Right cardiac atrium (tissue), 5 donors: ENCODE measurements around the gene NBEAL2. TPM values are rescaled to one million over a fixed set of nuclear protein-coding genes. Genes with fewer than 3 reads are reported as not detected.

Source experiments
- ATAC-seq, 2 donors: fragments of 200-7000 bp; cut with Tn5 transposase; one replicate each; pipeline versions ENCODE4 v1.8.0 to v1.9.1; 2020; ENCODE audit warnings: moderate library complexity in 2 of 2, mild to moderate bottlenecking in 1 of 2
- DNase-seq, 3 donors: peaks; one replicate each; pipeline ENCODE4 v3.0.0-alpha.2; 2020
- H3K27ac ChIP-seq: one replicate; pipeline ENCODE4 v1.5.1; 2013; ENCODE audit warnings: mild to moderate bottlenecking, low read length, control low read depth, moderate library complexity
- H3K27me3 ChIP-seq: one replicate; pipeline ENCODE4 v1.6.1; 2013; ENCODE audit not compliant: control insufficient read depth, insufficient read depth
- H3K4me1 ChIP-seq: one replicate; pipeline ENCODE4 v1.6.1; 2013; ENCODE audit warnings: low read length; ENCODE audit not compliant: control insufficient read depth, insufficient read depth
- H3K4me3 ChIP-seq: one replicate; pipeline ENCODE4 v1.5.1; 2013; ENCODE audit warnings: low read length, control low read depth
- H3K9me3 ChIP-seq: one replicate; pipeline ENCODE4 v1.6.1; 2013; ENCODE audit warnings: low read length; ENCODE audit not compliant: control insufficient read depth
- WGBS: extraction: QIAGEN DNeasy Blood & Tissue Kit; methylation state at CpG from one replicate; pipeline ENCODE4 v1.1.7; 2013; 5-methylcytosine and 5-hydroxymethylcytosine counted together
- intact Hi-C, 4 donors: fragments of 100-400 bp; cut with DNase I; formaldehyde crosslinking; loops; one replicate each; pipeline versions ENCODE4 v1.11.0 to v1.14.0; 2022 to 2023
- polyA plus RNA-seq: library from polyadenylated mRNA; stranded (reverse); fragments of 200-250 nt; gene quantifications from one replicate; pipeline ENCODE4 v1.2.3, GENCODE V29; 2013
- total RNA-seq, 4 donors: library from RNA; stranded (reverse); fragmentation: NEBNext Ultra II Directional; extraction: Animal tissue kit (Norgen Biotek cat#: 25700); gene quantifications; one replicate each; pipeline ENCODE4 v1.2.1, GENCODE V29; 2021
- donor health status: healthy with polysubstance abuse.
- donor health status: DM: no; HTN: yes; CAD: no.
- donor health status: DM: no; HTN: no; CAD: no.
- donor health status: DM: no; HTN: yes; CAD: no; lungs with severe emphysema.
- donor health status: DM: yes; HTN: yes; CAD: no.

NBEAL2 gene
- total and polyA plus RNA-seq, 5 donors: 13.7 to 20.1 (median 16.6) TPM

DNA sequence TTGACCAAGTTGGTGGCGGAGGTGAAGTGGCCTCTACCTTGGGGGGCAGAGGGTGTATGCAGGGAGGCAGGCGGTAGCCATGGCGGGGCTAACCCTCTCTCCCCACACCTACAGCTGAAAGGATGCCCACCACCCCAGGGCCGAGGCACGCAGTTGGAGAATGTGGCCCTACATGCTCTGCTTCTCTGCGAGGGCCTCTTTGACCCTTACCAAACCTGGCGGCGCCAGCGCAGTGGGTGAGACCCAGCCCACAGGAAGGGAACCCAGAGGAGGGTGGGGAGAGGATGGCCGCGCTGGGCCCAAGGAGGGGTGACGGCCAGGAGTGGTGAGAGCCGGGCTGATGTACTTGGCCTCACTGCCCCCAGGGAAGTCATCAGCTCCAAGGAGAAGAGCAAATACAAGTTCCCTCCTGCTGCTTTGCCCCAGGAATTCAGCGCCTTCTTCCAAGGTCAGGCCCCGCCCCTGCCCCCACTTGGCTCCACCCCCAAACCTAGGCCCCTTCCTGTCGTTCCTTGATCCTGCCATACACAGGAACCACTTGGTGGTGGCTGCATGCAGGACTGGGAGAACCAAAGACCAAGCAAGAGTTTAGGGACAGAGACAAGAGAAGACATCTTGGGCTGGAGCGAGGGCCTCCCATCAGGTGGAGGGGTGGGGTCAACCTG, 9.8 kb downstream of the NBEAL2 start:
- no peak overlapping the region for H3K27ac ChIP-seq
- H3K4me1 ChIP-seq: peaks cover 4% of the 10 kb centered on the region
- no peaks in the 10 kb centered on the region for H3K27me3 ChIP-seq
- H3K9me3 ChIP-seq: no peaks in the 10 kb centered on the region
- intact Hi-C loops: no loop called here
- DNase-seq (peak in 2 of 3 donors; percentile 45 to 52), ATAC-seq (no peak)
- WGBS: 88% methylated on average over 17 of the region's 17 CpGs
- H3K4me3 ChIP-seq: no peak overlapping the region

DNA sequence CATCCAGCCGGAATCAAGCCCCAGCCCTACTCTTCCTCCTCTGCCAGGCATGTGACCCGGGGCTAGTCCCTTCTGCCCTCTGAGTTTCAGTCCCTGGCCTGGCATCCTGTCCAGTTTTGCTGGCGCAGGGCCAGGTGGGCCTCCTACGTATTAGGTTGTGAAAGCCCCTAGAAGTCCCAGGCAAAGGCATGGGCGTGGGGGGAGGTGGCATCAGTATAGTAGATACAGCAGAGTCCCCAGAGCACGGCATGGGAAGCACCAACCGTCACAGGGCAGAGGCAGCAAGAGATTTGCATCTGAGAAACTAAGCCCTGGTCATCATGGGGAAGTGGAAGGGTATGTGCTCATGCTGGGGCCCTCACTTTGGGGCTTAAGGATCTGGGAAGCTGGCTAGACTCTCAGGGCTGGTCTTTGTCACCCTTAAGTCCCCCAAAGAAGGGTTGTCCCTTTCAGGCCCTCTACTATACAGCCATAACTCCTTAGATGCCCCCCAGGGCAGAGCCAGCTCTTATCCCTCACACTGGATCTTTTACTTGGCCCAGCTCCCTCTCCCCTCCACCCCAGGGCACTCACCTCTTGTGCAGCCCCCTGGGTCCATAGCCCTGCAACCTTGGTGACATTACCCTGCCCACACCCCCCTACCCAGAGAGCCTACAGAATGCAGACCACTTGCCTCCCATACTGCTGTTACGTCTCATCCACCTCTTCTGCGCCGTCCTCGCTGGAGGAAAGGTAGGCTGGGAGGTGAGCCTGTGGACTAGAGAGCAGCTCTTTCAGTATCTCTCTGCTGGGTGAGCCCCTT, 11.3 kb downstream of the NBEAL2 start:
- intact Hi-C loops: no loop called here
- no peak for ATAC-seq
- 80% methylated on average over 11 of the region's 11 CpGs for WGBS

DNA sequence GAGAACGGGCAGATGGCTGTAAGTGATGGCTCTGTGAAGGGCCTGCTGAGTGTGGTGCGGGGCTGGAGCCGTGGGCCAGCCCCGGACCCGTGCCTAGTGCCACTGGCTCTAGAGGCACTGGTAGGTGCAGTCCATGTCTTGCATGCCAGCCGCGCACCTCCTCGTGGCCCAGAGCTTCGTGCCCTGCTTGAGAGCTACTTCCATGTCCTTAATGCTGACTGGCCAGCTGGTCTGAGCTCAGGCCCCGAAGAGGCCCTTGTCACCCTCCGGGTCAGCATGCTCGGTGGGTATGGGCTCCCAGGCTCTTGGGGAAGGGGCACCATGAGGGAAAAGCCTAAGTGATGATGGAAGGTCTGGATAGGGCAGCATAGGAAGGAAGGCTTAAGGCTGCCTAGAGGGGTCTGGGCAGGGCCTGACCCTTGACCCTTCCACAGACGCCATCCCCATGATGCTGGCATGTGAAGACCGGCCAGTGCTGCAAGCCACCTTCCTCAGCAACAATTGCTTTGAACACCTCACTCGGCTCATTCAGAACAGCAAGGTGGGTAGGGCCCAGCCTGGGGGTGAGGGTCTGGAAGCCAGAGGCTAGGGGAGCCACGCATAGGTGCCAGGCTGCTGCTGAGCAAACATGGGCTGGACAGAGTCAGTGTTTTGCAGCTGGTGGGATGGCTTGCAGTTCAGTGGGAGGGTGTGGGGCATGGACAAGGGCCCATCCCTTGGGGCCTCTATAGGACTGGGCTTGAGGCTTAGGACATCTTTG, 12.1 kb downstream of the NBEAL2 start:
- Histone ChIP-seq H3K27me3 (no peaks in the 10 kb centered on the region), H3K4me1 (no peaks in the 10 kb centered on the region), H3K4me3 (no peak overlapping the region), H3K9me3 (no peaks in the 10 kb centered on the region), H3K27ac (no peak overlapping the region)
- intact Hi-C loops: no loop called here
- 93% methylated on average over 16 of the region's 16 CpGs for WGBS
- DNase-seq: peak in 2 of 3 donors; percentile 37 to 45
- ATAC-seq: no peak

More for the DNA sequence above, 11.3 kb downstream of the NBEAL2 start:
- Histone ChIP-seq H3K27ac (no peak overlapping the region), H3K4me3 (no peak overlapping the region), H3K27me3 (no peaks in the 10 kb centered on the region), H3K4me1 (peaks cover 4% of the 10 kb centered on the region), H3K9me3 (no peaks in the 10 kb centered on the region)
- DNase-seq: peak; percentile 35 to 80 (median 61)

DNA sequence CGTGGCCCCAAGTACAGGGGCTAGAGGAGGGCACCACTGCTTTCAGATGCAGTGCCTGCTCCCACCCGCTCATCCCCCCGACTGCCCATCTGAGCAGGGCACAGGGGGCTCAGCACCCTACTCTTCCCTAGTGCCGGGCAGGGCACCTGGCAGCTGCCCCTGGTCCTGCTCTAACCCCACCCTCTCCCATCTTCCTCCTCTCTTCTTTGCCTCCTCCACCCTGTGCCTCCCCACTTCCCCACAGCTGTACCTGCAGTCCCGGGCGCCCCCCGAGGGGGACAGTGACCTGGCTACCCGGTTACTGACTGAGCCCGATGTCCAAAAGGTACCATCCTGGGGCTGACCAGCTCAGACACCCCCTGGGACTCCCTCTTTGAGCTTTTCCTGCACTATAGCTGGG, 12.8 kb downstream of the NBEAL2 start:
- Histone ChIP-seq H3K27me3 (no peaks in the 10 kb centered on the region), H3K4me3 (no peak overlapping the region), H3K4me1 (no peaks in the 10 kb centered on the region), H3K27ac (no peak overlapping the region), H3K9me3 (no peaks in the 10 kb centered on the region)
- 88% methylated on average over 9 of the region's 9 CpGs for WGBS
- DNase-seq (peak in 2 of 3 donors; percentile 30 to 53), ATAC-seq (no peak)
- intact Hi-C loops: no loop called here

DNA sequence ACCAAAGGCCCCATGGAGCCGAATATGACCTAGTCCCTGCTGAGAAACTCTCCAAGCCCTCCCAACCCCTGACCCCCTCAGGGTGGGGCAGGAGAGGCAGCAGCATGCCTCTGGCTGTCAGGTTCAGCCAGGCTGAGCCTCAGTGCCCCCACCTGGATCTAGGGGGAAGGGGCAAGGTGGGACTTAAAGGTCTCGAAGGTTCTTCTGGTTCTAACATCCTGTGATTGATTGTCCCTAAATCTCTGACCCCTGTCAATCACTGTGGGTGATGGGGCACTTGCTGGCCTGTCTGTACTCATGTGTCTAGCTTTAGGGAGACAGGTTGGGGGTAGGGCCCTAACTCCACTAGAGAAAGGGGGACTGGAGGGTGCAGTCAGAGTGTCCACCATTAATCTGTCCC, 13.8 kb downstream of the NBEAL2 start:
- no peaks in the 10 kb centered on the region for H3K9me3 ChIP-seq
- ATAC-seq (no peak), DNase-seq (peak in 2 of 3 donors; percentile 11 to 35)
- no peak overlapping the region for H3K4me3 ChIP-seq
- intact Hi-C loops: no loop called here
- H3K4me1 ChIP-seq: no peaks in the 10 kb centered on the region
- WGBS: 79% methylated on average over 2 of the region's 2 CpGs
- no peak overlapping the region for H3K27ac ChIP-seq
- no peaks in the 10 kb centered on the region for H3K27me3 ChIP-seq

DNA sequence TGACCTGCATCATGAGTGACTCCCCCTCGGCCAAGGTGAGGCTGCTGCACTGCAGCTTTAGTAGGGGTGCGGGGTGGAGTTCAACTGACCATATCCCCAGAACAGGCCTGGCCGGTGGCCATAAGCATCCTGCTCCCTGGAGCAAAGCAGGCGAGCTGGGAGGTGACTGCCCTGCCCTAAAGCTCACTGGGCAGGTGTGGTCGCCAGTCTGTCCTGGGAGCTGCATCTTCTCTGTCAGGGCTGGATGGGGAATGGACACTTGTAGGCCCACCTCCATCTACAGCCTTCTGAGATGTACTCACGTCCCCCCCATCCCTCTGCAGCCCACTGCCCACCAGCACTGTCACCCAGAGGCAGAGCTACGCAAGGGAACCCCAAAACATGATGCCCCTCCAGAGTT, 14.5 kb downstream of the NBEAL2 start:
- WGBS: 91% methylated on average over 7 of the region's 7 CpGs
- H3K27me3 ChIP-seq: no peaks in the 10 kb centered on the region
- H3K27ac ChIP-seq: no peak overlapping the region
- H3K9me3 ChIP-seq: no peaks in the 10 kb centered on the region
- DNase-seq (peak in 2 of 3 donors; percentile 24 to 42), ATAC-seq (no peak)
- no peak overlapping the region for H3K4me3 ChIP-seq
- intact Hi-C loops: no loop called here
- H3K4me1 ChIP-seq: no peaks in the 10 kb centered on the region

DNA sequence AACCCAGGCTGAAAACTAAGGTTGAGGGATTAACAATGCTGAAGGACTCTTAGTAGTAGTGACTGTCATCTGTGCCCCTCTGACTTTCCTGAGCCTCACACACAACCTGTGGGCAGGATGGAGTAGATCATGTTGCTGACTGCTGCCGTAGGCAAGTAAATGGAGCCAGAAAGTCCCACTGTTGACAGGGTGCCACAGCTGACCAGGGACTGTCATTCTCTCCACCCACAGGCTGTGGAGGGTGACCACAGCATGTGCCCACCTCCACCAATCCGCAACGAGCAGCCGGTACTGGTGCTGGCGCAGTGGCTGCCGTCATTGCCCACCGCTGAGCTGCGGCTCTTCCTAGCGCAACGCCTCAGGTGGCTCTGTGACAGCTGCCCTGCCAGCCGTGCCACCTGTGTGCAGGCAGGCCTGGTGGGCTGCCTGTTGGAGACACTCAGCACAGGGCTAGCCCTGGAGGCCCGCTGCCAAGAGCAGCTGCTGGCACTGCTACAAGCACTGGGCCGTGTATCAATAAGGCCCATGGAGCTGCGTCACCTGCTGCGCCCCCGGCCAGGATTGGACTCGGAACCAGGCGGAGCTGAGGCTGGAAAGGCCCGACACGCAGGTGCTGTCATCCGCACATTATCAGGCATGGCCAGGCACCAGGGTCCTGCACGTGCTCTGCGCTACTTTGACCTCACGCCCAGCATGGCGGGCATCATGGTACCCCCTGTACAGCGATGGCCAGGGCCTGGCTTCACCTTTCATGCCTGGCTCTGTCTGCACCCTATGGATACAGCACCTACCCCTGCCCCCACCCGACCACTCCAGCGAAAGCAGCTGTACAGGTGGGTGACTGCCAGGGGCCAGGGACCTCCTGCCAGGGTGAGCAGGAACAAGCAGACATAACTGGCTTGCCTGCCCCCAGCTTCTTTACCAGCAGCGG, 15.6 kb downstream of the NBEAL2 start:
- DNase-seq (peak in 2 of 3 donors; percentile 47 to 54), ATAC-seq (no peak)
- Histone ChIP-seq H3K27me3 (no peaks in the 10 kb centered on the region), H3K4me3 (no peak overlapping the region), H3K9me3 (no peaks in the 10 kb centered on the region), H3K4me1 (no peaks in the 10 kb centered on the region), H3K27ac (no peak overlapping the region)
- intact Hi-C loops: loop anchor here in 3 of 4 donors (5.0 kb wide), 1 partner anchor 73 kb away; no protein-coding TSS in a partner anchor
- 95% methylated on average over 29 of the region's 29 CpGs for WGBS

DNA sequence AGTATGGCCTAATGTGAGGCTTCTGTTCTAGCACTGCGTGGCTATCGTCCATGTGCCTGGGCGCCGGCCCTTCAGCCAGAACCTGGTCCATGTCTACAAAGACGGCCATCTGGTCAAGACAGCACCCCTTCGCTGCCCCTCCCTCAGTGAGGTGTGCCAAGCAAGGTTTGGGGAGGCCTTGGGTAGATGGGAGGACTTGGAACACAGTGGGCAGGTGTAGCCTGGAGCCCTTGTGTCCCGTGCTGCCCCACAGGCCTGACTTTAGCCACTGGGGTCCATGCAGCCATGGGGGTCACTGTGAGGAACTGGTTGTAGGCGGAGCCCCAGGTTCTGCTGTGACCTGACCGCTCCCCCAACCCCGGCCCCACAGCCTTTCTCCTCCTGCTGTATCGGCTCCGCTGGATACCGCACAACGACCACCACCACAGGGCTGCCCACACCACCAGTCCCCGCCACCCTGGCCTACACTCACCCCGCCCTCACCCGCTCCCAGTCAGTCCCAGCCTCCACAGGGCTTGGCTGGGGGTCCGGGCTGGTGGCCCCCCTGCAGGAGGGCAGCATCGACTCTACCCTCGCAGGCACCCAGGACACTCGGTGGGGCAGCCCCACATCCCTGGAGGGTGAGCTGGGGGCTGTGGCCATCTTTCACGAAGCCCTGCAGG, 16.6 kb downstream of the NBEAL2 start:
- DNase-seq (peak in 2 of 3 donors; percentile 42 to 57), ATAC-seq (no peak)
- no peak overlapping the region for H3K27ac ChIP-seq
- 92% methylated on average over 22 of the region's 22 CpGs for WGBS
- H3K4me1 ChIP-seq: no peaks in the 10 kb centered on the region
- intact Hi-C loops: loop anchor here in 3 of 4 donors (5.0 kb wide), 1 partner anchor 74 kb away; no protein-coding TSS in a partner anchor
- no peaks in the 10 kb centered on the region for H3K9me3 ChIP-seq
- H3K4me3 ChIP-seq: no peak overlapping the region
- no peaks in the 10 kb centered on the region for H3K27me3 ChIP-seq

DNA sequence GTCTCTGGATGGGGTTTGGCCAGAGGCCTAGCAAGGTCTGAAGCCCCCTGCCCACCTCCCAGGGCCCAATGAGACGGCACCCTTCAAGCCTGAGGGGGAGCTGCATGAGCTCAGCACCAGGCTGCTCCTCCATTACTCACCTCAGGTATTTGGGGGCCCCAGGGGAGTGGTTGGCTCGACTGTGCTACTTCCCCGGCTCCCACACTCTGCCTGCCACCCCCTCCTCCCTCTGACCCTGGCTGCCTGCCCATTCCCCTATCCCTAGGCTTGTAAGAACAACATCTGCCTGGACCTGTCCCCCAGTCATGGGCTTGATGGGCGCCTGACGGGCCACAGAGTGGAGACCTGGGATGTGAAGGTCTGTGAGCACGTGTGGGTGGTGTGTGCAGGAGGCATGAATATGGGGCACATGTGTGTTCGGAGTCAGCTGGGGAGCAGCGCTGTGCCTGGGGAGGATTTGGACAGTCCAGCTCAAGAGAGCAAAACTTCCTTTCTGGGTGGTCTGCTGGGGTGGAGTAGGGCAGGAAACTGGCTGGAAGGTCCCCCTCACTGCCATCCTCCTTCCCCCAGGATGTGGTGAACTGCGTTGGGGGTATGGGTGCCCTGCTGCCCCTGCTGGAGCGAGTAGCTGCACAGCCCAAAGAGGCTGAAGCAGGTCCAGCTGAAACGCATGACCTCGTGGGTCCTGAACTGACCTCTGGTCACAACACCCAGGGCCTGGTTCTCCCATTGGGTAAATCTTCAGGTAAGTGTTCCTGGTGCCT, 17.4 kb downstream of the NBEAL2 start:
- Histone ChIP-seq H3K27ac (no peak overlapping the region), H3K9me3 (no peaks in the 10 kb centered on the region), H3K4me1 (no peaks in the 10 kb centered on the region), H3K4me3 (no peak overlapping the region), H3K27me3 (no peaks in the 10 kb centered on the region)
- DNase-seq: peak; percentile 14 to 59 (median 50)
- ATAC-seq: no peak
- 75% methylated on average over 12 of the region's 12 CpGs for WGBS
- intact Hi-C loops: loop anchor here in 3 of 4 donors (5.0 kb wide), 1 partner anchor 75 kb away; no protein-coding TSS in a partner anchor
